AG04450 (cell line): ENCODE results near the gene USB1. TPM values are rescaled to one million over a fixed set of nuclear protein-coding genes. Genes with fewer than 3 reads are reported as not detected.

Experiments
- CTCF ChIA-PET: fragments of 300-600, 350-600 bp; formaldehyde crosslinking; extraction: SDS; loops from one replicate; lab custom pipeline; 2022; ENCODE audit warnings: antibody characterized with exemption, inconsistent platforms; lab: Charles Lee
- POLR2A ChIA-PET: fragments of 350-600 bp; formaldehyde crosslinking; extraction: SDS; loops from one replicate; lab custom pipeline; 2021; ENCODE audit warnings: antibody characterized with exemption, inconsistent platforms; lab: Yijun Ruan, JAX
- DNase-seq: peaks from one replicate; pipeline ENCODE4 v3.0.0-alpha.2; 2011; ENCODE audit warnings: low read depth, low spot score
- H3K27ac ChIP-seq: one replicate; pipeline ENCODE4 v1.5.1; 2012; ENCODE audit warnings: low read depth, low read length, control low read depth
- H3K27me3 ChIP-seq: one replicate; pipeline ENCODE4 v1.6.0; 2012; ENCODE audit warnings: low read length; ENCODE audit not compliant: control insufficient read depth, insufficient read depth
- H3K4me3 ChIP-seq: 2 replicates; pipeline ENCODE4 v1.5.1; 2011; ENCODE audit warnings: mild to moderate bottlenecking, low read depth, low read length, control low read depth
- H3K9me3 ChIP-seq: 2 replicates; pipeline ENCODE4 v1.5.1; 2012; ENCODE audit warnings: low read length; ENCODE audit not compliant: control insufficient read depth, insufficient read depth
- polyA plus RNA-seq: library from polyadenylated mRNA; depleted of rRNA; stranded (reverse); fragments of >200 nt; gene quantifications from 2 replicates; pipeline ENCODE4 v1.2.3, GENCODE V29; 2011
- TF ChIP-seq, protein P1 (sequence below): IDR thresholded peaks from 2 replicates; pipeline ENCODE4 v1.5.1; 2011; ENCODE audit warnings: low read depth, low read length, control low read depth, inconsistent platforms

The USB1 gene
- polyA plus RNA-seq, 1 experiment = 48.7 TPM

DNA sequence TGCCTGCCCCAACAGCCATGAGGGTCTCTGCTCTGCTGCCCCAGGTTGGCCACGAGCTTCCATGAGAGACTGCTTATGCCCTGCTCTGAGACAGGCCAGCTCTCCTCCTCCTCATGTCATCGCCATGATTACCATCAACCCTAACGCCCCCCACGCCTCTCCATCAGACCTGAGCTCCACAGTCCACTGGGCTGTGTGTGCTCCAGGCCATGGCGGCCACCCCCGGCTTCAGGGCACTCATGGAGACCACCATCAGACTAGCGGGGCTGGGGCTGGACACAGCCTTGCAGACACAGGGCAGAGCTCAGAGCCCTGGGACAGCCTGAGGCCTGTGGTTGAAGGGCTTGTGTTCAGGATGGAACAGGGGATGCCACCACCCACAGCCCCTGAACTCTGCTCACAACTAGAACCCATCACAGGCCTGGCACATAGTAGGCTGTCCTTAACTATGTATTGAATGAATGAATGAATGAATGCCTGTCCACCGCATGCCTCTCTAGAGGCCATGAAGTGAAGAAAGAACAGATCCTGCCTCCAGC, 44.9 kb upstream of the USB1 start:
- POLR2A ChIA-PET = no interaction called here
- TF ChIP-seq, protein P1, sequence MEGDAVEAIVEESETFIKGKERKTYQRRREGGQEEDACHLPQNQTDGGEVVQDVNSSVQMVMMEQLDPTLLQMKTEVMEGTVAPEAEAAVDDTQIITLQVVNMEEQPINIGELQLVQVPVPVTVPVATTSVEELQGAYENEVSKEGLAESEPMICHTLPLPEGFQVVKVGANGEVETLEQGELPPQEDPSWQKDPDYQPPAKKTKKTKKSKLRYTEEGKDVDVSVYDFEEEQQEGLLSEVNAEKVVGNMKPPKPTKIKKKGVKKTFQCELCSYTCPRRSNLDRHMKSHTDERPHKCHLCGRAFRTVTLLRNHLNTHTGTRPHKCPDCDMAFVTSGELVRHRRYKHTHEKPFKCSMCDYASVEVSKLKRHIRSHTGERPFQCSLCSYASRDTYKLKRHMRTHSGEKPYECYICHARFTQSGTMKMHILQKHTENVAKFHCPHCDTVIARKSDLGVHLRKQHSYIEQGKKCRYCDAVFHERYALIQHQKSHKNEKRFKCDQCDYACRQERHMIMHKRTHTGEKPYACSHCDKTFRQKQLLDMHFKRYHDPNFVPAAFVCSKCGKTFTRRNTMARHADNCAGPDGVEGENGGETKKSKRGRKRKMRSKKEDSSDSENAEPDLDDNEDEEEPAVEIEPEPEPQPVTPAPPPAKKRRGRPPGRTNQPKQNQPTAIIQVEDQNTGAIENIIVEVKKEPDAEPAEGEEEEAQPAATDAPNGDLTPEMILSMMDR = no peak
- CTCF ChIA-PET = interaction anchor here (1.1 to 1.4 kb wide), 2 partner anchors 43 to 56 kb away, joined by 3 to 4 read pairs; no protein-coding TSS in a partner anchor

DNA sequence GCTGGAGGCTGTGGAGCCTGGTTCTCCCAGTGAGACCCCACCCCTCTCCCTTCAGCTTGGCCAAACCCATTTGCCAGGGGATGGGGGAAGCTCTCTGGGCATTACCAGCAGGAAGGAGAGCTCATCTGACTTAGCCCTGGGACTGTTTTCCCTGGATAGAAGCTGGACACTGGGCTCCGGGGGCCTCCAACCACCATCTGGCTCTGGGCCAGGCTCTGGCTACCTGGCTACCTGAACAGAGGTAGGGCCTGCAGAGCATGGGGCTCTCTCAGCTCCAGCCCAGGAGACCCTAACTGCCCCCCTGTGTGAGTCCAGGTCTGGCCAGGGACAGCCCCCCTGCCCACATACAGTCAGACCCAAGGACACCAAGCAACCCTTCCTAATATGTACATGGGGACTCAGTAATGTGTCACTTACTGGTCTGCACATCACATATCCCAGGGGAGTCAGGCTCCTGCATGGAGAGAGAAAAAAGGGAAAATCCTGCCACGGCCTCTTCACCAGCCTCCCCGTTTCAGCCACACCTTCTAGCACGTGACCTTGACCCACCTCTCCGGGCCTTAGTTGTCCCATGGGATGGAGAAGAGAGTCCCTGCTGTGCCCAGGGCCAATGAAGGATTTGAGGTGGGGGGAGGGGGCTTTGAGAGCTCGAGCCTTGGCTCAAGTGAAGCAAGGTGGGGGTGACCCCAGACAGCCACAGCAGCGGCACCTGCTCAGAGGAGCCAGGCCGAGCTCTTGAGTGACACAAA, 44.1 kb upstream of the USB1 start:
- peaks cover 18% of the 10 kb centered on the region for H3K27me3 ChIP-seq
- no peak overlapping the region for H3K27ac ChIP-seq
- ChIA-PET POLR2A (no interaction called here), CTCF (interaction anchor here (0.6 to 1.4 kb wide), 2 partner anchors 57 to 141 kb away, joined by 3 to 4 read pairs; no protein-coding TSS in a partner anchor)
- no peak for DNase-seq
- TF ChIP-seq, protein P1 = no peak
- no peak overlapping the region for H3K4me3 ChIP-seq
- H3K9me3 ChIP-seq = no peaks in the 10 kb centered on the region; the same call in 1 of the 2 replicates

More for the DNA sequence above, 44.9 kb upstream of the USB1 start:
- Histone ChIP-seq H3K4me3 (no peak overlapping the region), H3K27ac (no peak overlapping the region), H3K27me3 (peaks cover 16% of the 10 kb centered on the region), H3K9me3 (no peaks in the 10 kb centered on the region; the same call in 1 of the 2 replicates)
- DNase-seq = no peak

DNA sequence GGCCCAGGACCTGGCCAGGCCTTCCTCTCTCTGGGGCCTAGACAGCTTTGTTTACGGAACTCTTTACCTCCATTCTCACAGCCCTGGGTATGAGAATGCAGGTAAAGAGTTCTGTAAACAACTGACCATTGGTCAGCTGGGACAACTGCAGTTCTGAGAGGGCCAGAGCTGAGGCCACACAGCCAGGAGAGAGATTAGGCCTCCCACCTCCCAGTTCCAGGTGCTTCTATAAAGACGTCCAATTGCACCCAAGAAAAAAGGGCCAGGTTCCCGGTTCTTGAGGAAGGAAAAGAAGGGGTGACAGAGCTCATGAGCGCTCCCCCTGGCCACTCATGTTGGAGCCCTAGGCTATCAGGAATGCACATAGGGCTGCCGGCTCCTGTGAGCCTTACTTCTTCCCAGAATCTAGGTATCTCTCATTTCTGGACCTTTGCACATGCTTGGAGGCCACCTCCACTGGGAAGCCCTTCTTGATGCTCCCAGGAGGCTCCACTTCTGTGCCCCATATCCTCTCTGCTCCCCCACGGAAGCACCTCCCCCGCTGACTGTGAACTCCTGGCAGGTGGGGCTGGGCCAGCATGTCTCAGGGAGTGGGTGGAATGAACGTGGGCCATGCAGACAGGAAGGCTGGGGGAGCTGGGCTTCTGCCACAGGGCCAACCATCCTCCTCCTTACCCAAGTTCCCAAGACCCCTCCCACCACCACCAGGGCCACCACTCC, 43.4 kb upstream of the USB1 start:
- Histone ChIP-seq H3K27ac (no peak overlapping the region), H3K27me3 (peaks cover 23% of the 10 kb centered on the region), H3K4me3 (no peak overlapping the region), H3K9me3 (no peaks in the 10 kb centered on the region; the same call in 1 of the 2 replicates)
- CTCF ChIA-PET = interaction anchor here (0.6 to 1.4 kb wide), 2 partner anchors 58 to 140 kb away, joined by 3 to 4 read pairs; no protein-coding TSS in a partner anchor
- DNase-seq = no peak
- POLR2A ChIA-PET = no interaction called here
- TF ChIP-seq, protein P1 = no peak

DNA sequence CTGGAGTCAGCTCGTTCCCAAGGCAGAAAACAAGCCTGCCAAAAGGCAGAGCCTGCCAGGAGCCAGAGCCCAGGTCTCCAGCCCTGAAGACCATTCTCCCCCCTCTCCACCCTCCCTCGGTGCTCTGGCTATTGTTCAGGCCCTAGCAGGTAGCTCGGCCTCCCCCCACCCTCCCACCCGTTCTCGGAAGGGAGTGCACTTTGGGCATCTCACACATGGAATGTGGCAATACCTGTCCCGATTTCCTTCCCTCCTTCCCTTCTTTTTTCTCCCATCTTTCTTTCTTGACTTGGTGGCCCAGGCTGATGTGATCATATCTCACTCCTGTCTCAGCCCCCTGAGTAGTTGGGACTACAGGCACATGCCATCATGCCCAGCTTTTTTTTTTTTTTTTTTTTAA, 42.7 kb upstream of the USB1 start:
- no peak overlapping the region for H3K4me3 ChIP-seq
- POLR2A ChIA-PET = no interaction called here
- no peaks in the 10 kb centered on the region; the same call in 1 of the 2 replicates for H3K9me3 ChIP-seq
- peaks cover 25% of the 10 kb centered on the region for H3K27me3 ChIP-seq
- no peak for DNase-seq
- CTCF ChIA-PET = no interaction called here
- no peak overlapping the region for H3K27ac ChIP-seq
- TF ChIP-seq, protein P1 = no peak
